HepG2 (cell line): Measurements from ENCODE around the gene WSCD1. TPM values are rescaled to one million over a fixed set of nuclear protein-coding genes. Genes with fewer than 3 reads are reported as not detected.

Experiments
- ATAC-seq: fragments of 200-7000 bp; cut with Tn5 transposase; 3 replicates; pipeline ENCODE4 v1.9.1; 2020; ENCODE audit warnings: mild to moderate bottlenecking, moderate library complexity
- BruUV-seq: library from RNA; stranded (reverse); fragments of 400-500 nt; replicated peaks from 2 replicates; lab custom pipeline; 2021; lab: Mats Ljungman, UMichigan
- CTCF ChIA-PET: fragments of 300-600 bp; formaldehyde crosslinking; extraction: SDS; loops from one replicate; lab custom pipeline; 2021; ENCODE audit warnings: low total read pairs, inconsistent platforms, low intra/inter-chr PET ratio; lab: Yijun Ruan, JAX
- POLR2A ChIA-PET: fragments of 350-600 bp; sonication (Branson Sonifier 250); formaldehyde crosslinking; loops from one replicate; lab custom pipeline; 2020; ENCODE audit warnings: antibody characterized with exemption, inconsistent platforms; lab: Yijun Ruan, JAX
- DNase-seq: peaks from one replicate; pipeline ENCODE4 v3.0.0-alpha.2; 2015; ENCODE audit warnings: low spot score
- FAIRE-seq: peaks from 3 replicates; lab custom pipeline; 2011; peaks lifted over from hg19 to GRCh38; lab: Jason Lieb, UNC
- H2AFZ ChIP-seq: one replicate; pipeline ENCODE4 v1.6.1; 2011; ENCODE audit warnings: low read length, inconsistent platforms
- H3K27ac ChIP-seq: fragments of 300-600 bp; 3 replicates; pipeline ENCODE4 v1.8.0; 2011; ENCODE audit warnings: mixed run types, mild to moderate bottlenecking, mixed read lengths, low read length, inconsistent platforms; ENCODE audit not compliant: insufficient read depth; ENCODE audit errors: extremely low read length
- H3K27me3 ChIP-seq, 2 experiments: fragments of 200-600 bp in 1 of 2; 2 replicates in 1 of 2; 3 replicates in 1 of 2; pipeline versions ENCODE4 v1.6.0 to v1.8.0; 2011; ENCODE audit warnings: low read length in 2 of 2, mild to moderate bottlenecking in 2 of 2, moderate library complexity in 2 of 2, inconsistent platforms in 1 of 2; ENCODE audit not compliant: insufficient read depth in 2 of 2, control insufficient read depth in 1 of 2
- H3K36me3 ChIP-seq, 2 experiments: fragments of 200-600 bp in 1 of 2; replicated peaks in 1 of 2; 2 replicates in 1 of 2; 3 replicates in 1 of 2; pipeline versions ENCODE4 v1.5.1 to v1.8.0; 2011; ENCODE audit warnings: low read length in 2 of 2, inconsistent platforms in 1 of 2; ENCODE audit not compliant: insufficient read depth in 2 of 2, control insufficient read depth in 1 of 2
- H3K4me1 ChIP-seq: 2 replicates; pipeline ENCODE4 v1.5.1; 2012; ENCODE audit warnings: low read length, inconsistent platforms; ENCODE audit not compliant: insufficient read depth
- H3K4me2 ChIP-seq: 2 replicates; pipeline ENCODE4 v1.6.0; 2011; ENCODE audit warnings: low read depth, low read length, inconsistent platforms
- H3K4me3 ChIP-seq, 3 experiments: fragments of 200-600 bp in 1 of 3; sonication (generic), shearing (Covaris generic) in 1 of 3; replicated peaks in 1 of 3; 2 replicates each; pipeline ENCODE4 v1.5.1; 2011 to 2016; ENCODE audit warnings: low read length in 3 of 3, inconsistent platforms in 2 of 3, low read depth in 2 of 3, mild to moderate bottlenecking in 2 of 3, control low read depth in 1 of 3, mixed read lengths in 1 of 3; ENCODE audit not compliant: insufficient read depth in 1 of 3
- H3K79me2 ChIP-seq: one replicate; pipeline ENCODE4 v1.6.1; 2011; ENCODE audit warnings: low read length, inconsistent platforms; ENCODE audit not compliant: insufficient read depth
- H3K9ac ChIP-seq: 2 replicates; pipeline ENCODE4 v1.6.0; 2011; ENCODE audit warnings: mild to moderate bottlenecking, low read depth, low read length, inconsistent platforms; ENCODE audit not compliant: insufficient read depth
- H3K9me3 ChIP-seq: 2 replicates; pipeline ENCODE4 v1.5.1; 2012; ENCODE audit warnings: mild to moderate bottlenecking, low read length
- H4K20me1 ChIP-seq: 2 replicates; pipeline ENCODE4 v1.6.0; 2011; ENCODE audit warnings: inconsistent platforms, mild to moderate bottlenecking, low read length, moderate library complexity; ENCODE audit not compliant: insufficient read depth
- CBX2 ChIP-seq, 2 experiments: fragments of 200-600 bp in 1 of 2; sonication (generic); formaldehyde crosslinking in 1 of 2; IDR thresholded peaks; 2 replicates each; pipeline versions ENCODE4 v1.7.0 to v1.8.1; 2018 to 2022; ENCODE audit warnings: low read depth in 2 of 2, low read length in 1 of 2, mild to moderate bottlenecking in 1 of 2, missing genetic modification reagents in 1 of 2
- CHD2 ChIP-seq: IDR thresholded peaks from 2 replicates; pipeline ENCODE4 v1.6.1; 2011; ENCODE audit warnings: low read depth, low read length, improper control_type of control experiment
- FOSL1 ChIP-seq: sonication (generic); formaldehyde crosslinking; IDR thresholded peaks from 2 replicates; pipeline ENCODE4 v1.9.0; 2021; ENCODE audit warnings: missing genetic modification reagents, borderline replicate concordance
- MATR3 ChIP-seq: sonication (generic); formaldehyde crosslinking; IDR thresholded peaks from 2 replicates; pipeline ENCODE4 v1.4.0; 2020; ENCODE audit warnings: missing genetic modification reagents
- RBFOX2 ChIP-seq: fragments of 200-400 bp; formaldehyde crosslinking; IDR thresholded peaks from 2 replicates; pipeline ENCODE4 v1.6.1; 2017; ENCODE audit warnings: low read depth, mild to moderate bottlenecking, low read length
- SP4 ChIP-seq: sonication (generic); formaldehyde crosslinking; IDR thresholded peaks from 2 replicates; pipeline ENCODE4 v1.8.1; 2023; ENCODE audit warnings: mild to moderate bottlenecking, missing genetic modification reagents
- TBX2 ChIP-seq: sonication (generic); formaldehyde crosslinking; IDR thresholded peaks from 2 replicates; pipeline ENCODE4 v1.5.0; 2020; ENCODE audit warnings: missing genetic modification reagents, mild to moderate bottlenecking, borderline replicate concordance
- ZNF264 ChIP-seq: sonication (generic); formaldehyde crosslinking; IDR thresholded peaks from 2 replicates; pipeline ENCODE4 v1.4.0; 2020; ENCODE audit warnings: missing genetic modification reagents
- ZNF292 ChIP-seq: sonication (generic); formaldehyde crosslinking; IDR thresholded peaks from 2 replicates; pipeline ENCODE4 v1.8.1; 2022; ENCODE audit warnings: mild to moderate bottlenecking, low read depth, missing genetic modification reagents, borderline replicate concordance
- WGBS: methylation state at CpG from one replicate; pipeline ENCODE4 v1.1.6; 2017; ENCODE audit warnings: low lambda C conversion rate; 5-methylcytosine and 5-hydroxymethylcytosine counted together
- in situ Hi-C: cut with HindIII; loops from 2 replicates; pipeline ENCODE4 v1.10.0; 2017; ENCODE audit warnings: low pct_unique_long_range_greater_than_20kb; ENCODE audit not compliant: extremely low pct_ligation_motif_present
- intact Hi-C: fragments of 100-400 bp; cut with micrococcal nuclease; formaldehyde crosslinking; loops from one replicate; pipeline ENCODE4 v1.10.0; 2022; ENCODE audit not compliant: unreplicated experiment
- polyA plus RNA-seq, 8 experiments: library from polyadenylated mRNA; depleted of rRNA in 3 of 8; stranded (reverse) in 7 of 8; unstranded in 1 of 8; fragments of >200 nt; fragmentation: Illumina TruSeq in 4 of 8; extraction: Trizol in 4 of 8; gene quantifications; 2 replicates each; pipeline versions ENCODE4 v1.2.1 to v1.2.3, GENCODE V29; 2011 to 2016; ENCODE audit warnings: low read depth in 4 of 8, missing spikeins in 1 of 8, mixed read lengths in 1 of 8; ENCODE audit not compliant: insufficient read depth in 1 of 8
- total RNA-seq, 5 experiments: library from RNA; depleted of rRNA; stranded (reverse); fragments of >200 nt; fragmentation: Illumina TruSeq; extraction: Trizol; gene quantifications; 2 replicates each; pipeline ENCODE4 v1.2.3, GENCODE V29; 2016; ENCODE audit warnings: low read depth in 1 of 5
- TF ChIP-seq, protein P1 (sequence below): IDR thresholded peaks from 2 replicates; pipeline ENCODE4 v1.6.1; 2016; ENCODE audit warnings: control low read depth
- TF ChIP-seq, protein P2 (sequence below): sonication (generic); formaldehyde crosslinking; IDR thresholded peaks from 2 replicates; pipeline ENCODE4 v1.8.1; 2023; ENCODE audit warnings: mild to moderate bottlenecking, inconsistent platforms, moderate library complexity, missing genetic modification reagents, borderline replicate concordance
- TF ChIP-seq, protein P3 (sequence below): sonication (generic); formaldehyde crosslinking; IDR thresholded peaks from 2 replicates; pipeline ENCODE4 v1.5.0; 2020; ENCODE audit warnings: mild to moderate bottlenecking, missing genetic modification reagents

WSCD1 gene
- total and polyA plus RNA-seq, 2 of the 13 experiments (the other 11 are each of a cell fraction or from before 2014, with no cell fraction given) = 0.24 to 2.7 TPM

DNA sequence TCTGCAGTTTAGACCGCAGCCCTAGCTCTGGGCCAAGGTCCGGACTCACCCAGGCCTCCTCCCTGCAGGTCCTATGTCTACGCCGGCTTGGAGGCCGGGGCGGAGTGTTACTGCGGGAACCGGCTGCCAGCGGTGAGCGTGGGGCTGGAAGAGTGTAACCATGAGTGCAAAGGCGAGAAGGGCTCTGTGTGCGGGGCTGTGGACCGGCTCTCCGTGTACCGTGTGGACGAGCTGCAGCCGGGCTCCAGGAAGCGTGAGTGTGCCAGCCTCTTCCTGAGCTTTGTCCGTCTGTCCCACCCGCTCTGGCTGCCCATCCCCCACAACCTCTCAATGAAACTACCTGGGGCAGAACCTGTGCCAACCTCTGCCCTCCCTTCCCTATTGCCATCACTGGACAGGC lies 20.1 kb downstream of the WSCD1 start:
- in situ Hi-C loops = no loop called here
- Histone ChIP-seq H2AFZ (no peak overlapping the region), H3K36me3 (no peaks in the 10 kb centered on the region), H3K27me3 (peaks cover 5 to 11% of the 10 kb centered on the region in 2 experiments; a peak in 2 of 5 replicates), H3K9ac (no peak overlapping the region), H4K20me1 (no peaks in the 10 kb centered on the region), H3K9me3 (no peaks in the 10 kb centered on the region), H3K79me2 (no peaks in the 10 kb centered on the region), H3K27ac (no peak overlapping the region), H3K4me2 (no peak overlapping the region), H3K4me1 (no peaks in the 10 kb centered on the region), H3K4me3 (no peak overlapping the region)
- no TSS peak for BruUV-seq
- no peak for DNase-seq
- intact Hi-C loops = no loop called here
- peak; percentile 67 for ATAC-seq
- WGBS = 38% methylated on average over 13 of the region's 20 CpGs
- no peak for TF ChIP-seq FOSL1 (CRISPR knock-in tag)
- TF ChIP-seq ZNF292 (CRISPR knock-in tag) = no peak
- POLR2A ChIA-PET = no interaction called here
- no peak for FAIRE-seq
- CTCF ChIA-PET = no interaction called here

DNA sequence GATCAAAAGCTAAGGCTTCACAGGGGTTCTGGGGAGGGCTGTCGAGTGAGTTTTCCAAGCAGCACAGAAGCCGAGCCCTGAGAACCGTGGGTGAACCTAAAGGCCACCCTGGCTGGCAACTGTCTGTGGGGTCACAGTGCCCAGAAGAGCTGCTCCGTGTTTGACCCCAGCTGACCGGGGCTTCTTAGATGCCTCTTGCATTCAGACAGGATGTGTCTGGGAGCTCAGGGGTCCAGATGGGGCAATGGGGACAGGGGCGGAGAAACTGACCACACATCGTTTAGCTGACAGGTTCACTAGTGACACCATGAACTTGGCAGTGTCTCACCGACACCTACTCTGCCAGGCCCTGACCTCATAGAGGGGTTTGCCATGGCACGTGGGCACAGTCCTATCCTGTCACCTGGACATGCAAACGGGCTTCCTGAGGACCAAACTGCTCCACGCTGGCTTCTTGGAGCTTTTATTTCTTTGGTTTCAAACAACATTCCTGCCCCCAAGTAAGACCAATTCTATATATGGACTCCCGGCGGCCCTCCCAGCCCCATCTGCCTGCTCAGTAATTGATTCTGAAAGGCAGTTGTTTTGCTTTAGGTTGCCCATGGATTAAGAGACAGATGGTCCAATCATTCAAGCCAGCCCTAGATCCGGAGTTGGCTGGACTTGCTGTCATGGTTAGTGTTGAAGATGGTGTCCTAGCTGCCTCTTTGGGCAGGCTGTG lies 22.2 kb downstream of the WSCD1 start:
- H3K9ac ChIP-seq = no peak overlapping the region
- H2AFZ ChIP-seq = no peak overlapping the region
- no peaks in the 10 kb centered on the region for H3K9me3 ChIP-seq
- H3K4me2 ChIP-seq = no peak overlapping the region
- H3K27me3 ChIP-seq = peaks cover 5 to 11% of the 10 kb centered on the region in 2 experiments; a peak in 2 of 5 replicates
- H3K27ac ChIP-seq = no peak overlapping the region
- no peaks in the 10 kb centered on the region for H3K36me3 ChIP-seq
- no peak overlapping the region for H3K4me3 ChIP-seq
- ATAC-seq = no peak
- in situ Hi-C loops = no loop called here
- ChIA-PET POLR2A (no interaction called here), CTCF (no interaction called here)
- no TSS peak for BruUV-seq
- FAIRE-seq = no peak
- no peak for DNase-seq
- intact Hi-C loops = no loop called here
- no peaks in the 10 kb centered on the region for H4K20me1 ChIP-seq
- no peaks in the 10 kb centered on the region for H3K79me2 ChIP-seq
- 22% methylated on average over 8 of the region's 14 CpGs for WGBS
- H3K4me1 ChIP-seq = no peaks in the 10 kb centered on the region
- TF ChIP-seq RBFOX2 (no peak), ZNF264 (CRISPR knock-in tag) (no peak), TBX2 (CRISPR knock-in tag) (no peak), CBX2 (IDR thresholded peaks at IDR 0.05; ENCODE audit: low read depth, low read length) (no peak), CBX2 (CRISPR knock-in tag; IDR thresholded peaks at IDR 0.05; ENCODE audit: low read depth) (no peak), MATR3 (CRISPR knock-in tag) (no peak), CHD2 (no peak), SP4 (CRISPR knock-in tag) (no peak)
- TF ChIP-seq, protein P1, sequence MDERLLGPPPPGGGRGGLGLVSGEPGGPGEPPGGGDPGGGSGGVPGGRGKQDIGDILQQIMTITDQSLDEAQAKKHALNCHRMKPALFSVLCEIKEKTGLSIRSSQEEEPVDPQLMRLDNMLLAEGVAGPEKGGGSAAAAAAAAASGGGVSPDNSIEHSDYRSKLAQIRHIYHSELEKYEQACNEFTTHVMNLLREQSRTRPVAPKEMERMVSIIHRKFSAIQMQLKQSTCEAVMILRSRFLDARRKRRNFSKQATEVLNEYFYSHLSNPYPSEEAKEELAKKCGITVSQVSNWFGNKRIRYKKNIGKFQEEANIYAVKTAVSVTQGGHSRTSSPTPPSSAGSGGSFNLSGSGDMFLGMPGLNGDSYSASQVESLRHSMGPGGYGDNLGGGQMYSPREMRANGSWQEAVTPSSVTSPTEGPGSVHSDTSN (CRISPR knock-in tag) = no peak
- TF ChIP-seq, protein P2, sequence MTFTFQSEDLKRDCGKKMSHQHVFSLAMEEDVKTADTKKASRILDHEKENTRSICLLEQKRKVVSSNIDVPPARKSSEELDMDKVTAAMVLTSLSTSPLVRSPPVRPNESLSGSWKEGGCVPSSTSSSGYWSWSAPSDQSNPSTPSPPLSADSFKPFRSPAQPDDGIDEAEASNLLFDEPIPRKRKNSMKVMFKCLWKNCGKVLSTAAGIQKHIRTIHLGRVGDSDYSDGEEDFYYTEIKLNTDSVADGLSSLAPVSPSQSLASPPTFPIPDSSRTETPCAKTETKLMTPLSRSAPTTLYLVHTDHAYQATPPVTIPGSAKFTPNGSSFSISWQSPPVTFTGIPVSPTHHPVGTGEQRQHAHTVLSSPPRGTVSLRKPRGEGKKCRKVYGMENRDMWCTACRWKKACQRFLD (CRISPR knock-in tag) = no peak
- TF ChIP-seq, protein P3, sequence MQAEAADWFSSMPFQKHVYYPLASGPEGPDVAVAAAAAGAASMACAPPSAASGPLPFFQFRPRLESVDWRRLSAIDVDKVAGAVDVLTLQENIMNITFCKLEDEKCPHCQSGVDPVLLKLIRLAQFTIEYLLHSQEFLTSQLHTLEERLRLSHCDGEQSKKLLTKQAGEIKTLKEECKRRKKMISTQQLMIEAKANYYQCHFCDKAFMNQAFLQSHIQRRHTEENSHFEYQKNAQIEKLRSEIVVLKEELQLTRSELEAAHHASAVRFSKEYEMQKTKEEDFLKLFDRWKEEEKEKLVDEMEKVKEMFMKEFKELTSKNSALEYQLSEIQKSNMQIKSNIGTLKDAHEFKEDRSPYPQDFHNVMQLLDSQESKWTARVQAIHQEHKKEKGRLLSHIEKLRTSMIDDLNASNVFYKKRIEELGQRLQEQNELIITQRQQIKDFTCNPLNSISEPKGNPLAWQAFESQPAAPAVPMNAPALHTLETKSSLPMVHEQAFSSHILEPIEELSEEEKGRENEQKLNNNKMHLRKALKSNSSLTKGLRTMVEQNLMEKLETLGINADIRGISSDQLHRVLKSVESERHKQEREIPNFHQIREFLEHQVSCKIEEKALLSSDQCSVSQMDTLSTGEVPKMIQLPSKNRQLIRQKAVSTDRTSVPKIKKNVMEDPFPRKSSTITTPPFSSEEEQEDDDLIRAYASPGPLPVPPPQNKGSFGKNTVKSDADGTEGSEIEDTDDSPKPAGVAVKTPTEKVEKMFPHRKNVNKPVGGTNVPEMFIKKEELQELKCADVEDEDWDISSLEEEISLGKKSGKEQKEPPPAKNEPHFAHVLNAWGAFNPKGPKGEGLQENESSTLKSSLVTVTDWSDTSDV (CRISPR knock-in tag) = no peak
